Heart left ventricle (tissue), 16 donors: ENCODE results near the gene NECTIN1. TPM values are rescaled to one million over a fixed set of nuclear protein-coding genes. Genes with fewer than 3 reads are reported as not detected.

ENCODE experiments used
- ATAC-seq, 4 donors: fragments of 200-7000 bp; cut with Tn5 transposase; one replicate each; pipeline ENCODE4 v1.9.1; 2020 to 2022; ENCODE audit warnings: moderate library complexity in 4 of 4, mild to moderate bottlenecking in 3 of 4, moderate number of reproducible peaks in 1 of 4
- DNase-seq, 5 donors: peaks; one replicate each; pipeline ENCODE4 v3.0.0-alpha.2; 2020
- H3K27ac ChIP-seq, 12 donors: fragments of 200-600 bp; sonication (generic) in 4 of 12; one replicate each; pipeline versions ENCODE4 v1.5.0 to v1.8.0; 2016 to 2022; ENCODE audit warnings: mild to moderate bottlenecking in 2 of 12
- H3K27me3 ChIP-seq, 9 donors: fragments of 200-600 bp; sonication (generic) in 2 of 9; one replicate each; pipeline versions ENCODE4 v1.5.1 to v1.8.0; 2016 to 2022; ENCODE audit warnings: mild to moderate bottlenecking in 3 of 9
- H3K36me3 ChIP-seq, 9 donors: fragments of 200-600 bp; sonication (generic) in 2 of 9; one replicate each; pipeline versions ENCODE4 v1.5.0 to v1.8.0; 2018 to 2022; ENCODE audit warnings: mild to moderate bottlenecking in 2 of 9
- H3K4me1 ChIP-seq, 12 donors: fragments of 200-600 bp; sonication (generic) in 4 of 12; one replicate each; pipeline versions ENCODE4 v1.5.0 to v1.8.0; 2016 to 2022; ENCODE audit warnings: mild to moderate bottlenecking in 3 of 12
- H3K4me3 ChIP-seq, 12 donors: fragments of 200-600 bp; sonication (generic) in 4 of 12; one replicate each; pipeline versions ENCODE4 v1.5.0 to v1.8.0; 2017 to 2022; ENCODE audit warnings: mild to moderate bottlenecking in 9 of 12, moderate library complexity in 4 of 12
- H3K9me3 ChIP-seq, 12 donors: fragments of 200-600 bp; sonication (generic) in 4 of 12; one replicate each; pipeline versions ENCODE4 v1.5.0 to v1.8.0; 2016 to 2022; ENCODE audit warnings: mild to moderate bottlenecking in 1 of 12
- CTCF ChIP-seq, 12 donors: fragments of 200-600 bp; sonication (generic) in 4 of 12; IDR thresholded peaks; one replicate each; pipeline versions ENCODE4 v1.5.0 to v1.8.0; 2018 to 2022; ENCODE audit warnings: antibody characterized with exemption in 12 of 12, mild to moderate bottlenecking in 5 of 12
- POLR2A ChIP-seq, 2 donors: fragments of 450-650 bp; IDR thresholded peaks; one replicate each; pipeline ENCODE4 v1.6.1; 2017; ENCODE audit warnings: antibody characterized with exemption in 2 of 2, mild to moderate bottlenecking in 2 of 2, moderate library complexity in 2 of 2
- WGBS, 4 donors: extraction: QIAGEN DNeasy Blood & Tissue Kit in 2 of 4; methylation state at CpG; one replicate each; pipeline versions ENCODE4 v1.1.5 to v1.1.7; 2013 to 2018; 5-methylcytosine and 5-hydroxymethylcytosine counted together
- intact Hi-C, 10 donors: fragments of 100-400 bp; cut with DNase I; formaldehyde crosslinking; loops; one replicate each; pipeline versions ENCODE4 v1.11.1 to v1.14.2; 2022
- polyA plus RNA-seq, 2 donors: library from polyadenylated mRNA; stranded (reverse); fragments of 200-250 nt; gene quantifications; one replicate each; pipeline ENCODE4 v1.2.3, GENCODE V29; 2013
- total RNA-seq, 9 donors: library from RNA; depleted of rRNA in 2 of 9; stranded (reverse); fragments of >200 nt in 2 of 9; fragmentation: NEBNext Ultra II Directional in 3 of 9; extraction: Animal tissue kit (Norgen Biotek cat#: 25700) in 3 of 9; gene quantifications; one replicate each; pipeline versions ENCODE4 v1.1.0 to v1.2.4, GENCODE V29; 2016 to 2023
- donor health status: ischemic (EF 13 %, LVEDD 7.1; RV severe dilation, severe dysfunction).
- donor health status: healthy with polysubstance abuse.
- donor health status: DM: no; HTN: yes; CAD: no.
- donor health status: DM: no; HTN: no; CAD: no.
- donor health status: ischemic (EF 25% LVEDD 6.9; RV normal size, moderate dysfunction).
- donor health status: ischemic (EF 25% LVEDD 5.7; RV mildly dilated, moderate dysfunction).
- donor health status: healthy.
- donor health status: DM: yes; HTN: yes; CAD: no.
- donor health status: ischemic (EF 35%, LVEDD 5.7; RV mildly dilated, moderate dysfunction).
- donor health status: nonischemic (EF 11% LVEDD 7.7; RV severe dilation, severe dysfunction).
- donor health status: DM: yes; HTN: yes; CAD: no.
- donor health status: PGD.
- donor health status: ischemic (EF 29% LVEDD 5.4; RV normal size, mild dysfunction).
- donor health status: nonischemic (EF 23%, LVEDD 6.1; RV moderate dilation, normal function).

The NECTIN1 gene
- total and polyA plus RNA-seq, 11 donors: 5.8 to 28.6 (median 18.5) TPM

DNA sequence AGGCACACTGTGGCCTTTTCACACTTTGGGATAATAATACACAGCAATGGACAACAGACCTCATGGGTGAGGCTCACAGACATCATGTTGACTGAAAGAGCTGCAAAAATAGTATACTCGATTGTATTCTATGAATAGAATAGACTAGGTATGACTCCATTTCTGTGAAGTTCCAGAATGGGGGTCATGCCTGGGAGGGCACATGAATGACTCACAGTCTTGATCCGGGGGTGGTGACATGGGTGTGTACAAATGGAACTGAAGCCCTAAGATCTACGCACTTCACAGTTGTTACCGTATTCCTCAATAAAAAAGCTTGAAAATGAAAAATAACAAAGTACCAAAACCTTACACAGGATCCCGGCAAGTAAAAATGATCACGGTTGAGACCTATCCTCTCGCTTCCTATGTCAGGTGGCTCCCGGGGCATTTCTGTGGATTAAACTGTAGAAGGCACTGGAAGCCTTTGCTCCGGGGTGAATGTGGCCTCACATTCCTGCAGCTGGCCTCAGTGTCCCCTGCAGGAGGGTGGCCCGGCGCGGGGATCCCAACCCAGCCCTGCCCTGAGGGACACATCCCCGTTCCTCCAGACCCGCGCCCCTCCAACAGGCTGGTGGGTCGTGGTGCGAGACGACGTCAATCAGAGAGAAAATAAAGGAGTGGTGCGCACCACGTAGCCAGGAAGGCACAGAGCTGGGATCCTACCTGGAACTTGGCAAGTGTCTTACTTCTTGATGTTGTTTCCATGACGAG lies 75.9 kb downstream of the NECTIN1 start:
- H3K36me3 ChIP-seq: no peaks in the 10 kb centered on the region
- DNase-seq: peak in 1 of 5 donors; percentile 50
- no peak for ATAC-seq
- no peak overlapping the region for H3K4me3 ChIP-seq
- no peaks in the 10 kb centered on the region for H3K9me3 ChIP-seq
- TF ChIP-seq POLR2A (IDR thresholded peaks at IDR 0.05): no peak
- no peak for TF ChIP-seq CTCF (IDR thresholded peaks at IDR 0.05)
- WGBS, 4 donors: 88 to 91% (median 89%) methylated on average over 22 of the region's 22 CpGs
- no peak overlapping the region for H3K27ac ChIP-seq
- no peaks in the 10 kb centered on the region for H3K27me3 ChIP-seq
- intact Hi-C loops: loop anchor here in 1 of 10 donors (10.0 kb wide), 1 partner anchor 168 kb away; no protein-coding TSS in a partner anchor
- H3K4me1 ChIP-seq: peaks cover 0 to 9% (median 0%) of the 10 kb centered on the region in 12 donors

DNA sequence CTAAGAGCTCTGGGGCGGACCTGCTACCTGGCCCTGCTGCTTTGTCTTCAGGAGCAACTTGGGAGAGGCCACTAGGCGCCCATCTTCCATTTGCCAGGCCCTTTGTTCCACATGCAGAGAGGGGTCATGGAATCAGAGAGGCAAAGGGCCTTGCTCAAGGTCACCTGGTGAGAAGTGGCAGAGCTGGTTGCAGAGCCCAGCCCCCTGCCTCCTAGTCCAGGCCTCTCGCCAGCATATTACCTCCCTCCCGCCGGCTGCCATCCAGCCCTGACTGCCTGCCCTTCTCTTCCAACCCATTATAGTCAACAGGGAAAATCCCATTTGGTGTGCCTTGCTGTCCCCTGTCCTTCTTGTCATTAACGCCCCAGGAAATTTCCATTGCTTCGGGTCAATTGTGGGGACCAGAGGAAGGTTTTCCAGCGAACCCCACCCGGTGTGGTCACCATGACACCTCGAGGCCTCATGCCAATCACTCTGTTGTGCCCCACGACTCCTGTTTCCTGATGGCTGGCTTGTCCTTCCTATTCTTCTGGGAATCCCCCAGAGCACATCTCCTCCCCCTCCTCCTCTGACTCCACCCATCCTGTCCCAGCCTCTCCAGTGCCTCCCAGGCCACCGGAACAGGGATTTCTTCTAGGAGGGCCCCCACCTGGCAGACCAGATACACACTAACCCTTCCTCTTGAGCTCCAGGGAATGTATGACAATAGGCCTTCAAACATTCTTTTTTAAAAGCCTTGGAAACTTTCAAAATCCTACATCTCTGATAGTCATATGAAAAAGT lies 77.0 kb downstream of the NECTIN1 start:
- ATAC-seq (peak in 3 of 4 donors; percentile 47 to 74 (median 59)), DNase-seq (peak in 1 of 5 donors; percentile 22)
- intact Hi-C loops: loop anchor here in 1 of 10 donors (10.0 kb wide), 1 partner anchor 167 kb away; no protein-coding TSS in a partner anchor
- H3K36me3 ChIP-seq: no peaks in the 10 kb centered on the region
- TF ChIP-seq CTCF (IDR thresholded peaks at IDR 0.05): no peak
- no peak for TF ChIP-seq POLR2A (IDR thresholded peaks at IDR 0.05)
- H3K27me3 ChIP-seq: no peaks in the 10 kb centered on the region
- peaks cover 0 to 9% (median 0%) of the 10 kb centered on the region in 12 donors for H3K4me1 ChIP-seq
- no peak overlapping the region for H3K4me3 ChIP-seq
- WGBS, 4 donors: 58 to 66% (median 64%) methylated on average over 10 to 12 of the region's 12 CpGs
- no peak overlapping the region for H3K27ac ChIP-seq
- no peaks in the 10 kb centered on the region for H3K9me3 ChIP-seq

DNA sequence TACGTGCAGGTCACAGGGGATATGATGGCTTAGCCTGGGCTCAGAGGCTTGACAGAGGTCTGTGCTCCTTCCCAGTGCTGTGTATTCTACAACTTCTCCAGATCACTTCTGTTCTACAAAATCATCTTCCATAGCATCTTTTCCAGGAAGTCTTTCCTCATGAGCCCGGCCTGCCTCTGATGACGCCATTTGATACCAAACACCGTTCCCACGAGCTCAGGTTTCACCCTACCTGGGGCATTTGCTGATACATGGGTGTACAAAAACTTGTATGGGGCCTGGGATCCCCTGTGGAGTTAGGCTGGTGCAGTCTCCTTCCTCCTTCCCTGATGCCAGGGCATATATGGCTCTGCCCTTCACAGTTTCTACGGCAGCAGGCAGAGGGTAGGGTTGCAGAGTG lies 78.7 kb downstream of the NECTIN1 start:
- no peak for TF ChIP-seq POLR2A (IDR thresholded peaks at IDR 0.05)
- TF ChIP-seq CTCF (IDR thresholded peaks at IDR 0.05): no peak
- peak in 1 of 5 donors; percentile 11 for DNase-seq
- H3K27ac ChIP-seq: no peak overlapping the region
- ATAC-seq: no peak
- intact Hi-C loops: loop anchor here in 1 of 10 donors (10.0 kb wide), 1 partner anchor 165 kb away; no protein-coding TSS in a partner anchor
- no peaks in the 10 kb centered on the region for H3K36me3 ChIP-seq
- 71 to 85% (median 79%) methylated on average over 6 of the region's 6 CpGs for WGBS, 4 donors
- H3K9me3 ChIP-seq: no peaks in the 10 kb centered on the region
- H3K27me3 ChIP-seq: no peaks in the 10 kb centered on the region
- H3K4me3 ChIP-seq: no peak overlapping the region
- peaks cover 0 to 9% (median 0%) of the 10 kb centered on the region in 12 donors for H3K4me1 ChIP-seq

DNA sequence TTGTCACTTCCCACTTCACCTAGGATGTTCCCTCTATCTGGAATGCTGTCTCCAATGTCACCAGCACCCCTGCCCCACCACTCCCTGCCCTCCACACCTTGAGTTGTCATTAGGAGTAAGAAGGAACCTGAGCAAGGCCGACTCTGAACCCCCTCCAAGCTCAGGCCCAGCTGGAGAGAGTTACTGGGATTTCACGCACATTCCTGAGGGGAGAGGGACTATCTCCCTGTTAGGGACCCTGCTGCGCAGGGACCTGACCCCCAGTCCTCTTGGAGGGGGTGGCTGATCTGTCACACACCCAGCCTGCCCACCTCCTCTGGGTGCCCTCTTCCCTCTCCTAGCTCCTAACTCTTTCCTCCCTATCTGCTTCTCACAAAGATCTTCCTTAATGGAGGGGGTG lies 81.7 kb downstream of the NECTIN1 start:
- no peaks in the 10 kb centered on the region for H3K36me3 ChIP-seq
- H3K4me3 ChIP-seq: no peak overlapping the region
- H3K27ac ChIP-seq: no peak overlapping the region
- no peaks in the 10 kb centered on the region for H3K9me3 ChIP-seq
- DNase-seq (peak in 1 of 5 donors; percentile 8), ATAC-seq (no peak)
- no peak for TF ChIP-seq CTCF (IDR thresholded peaks at IDR 0.05)
- no peak for TF ChIP-seq POLR2A (IDR thresholded peaks at IDR 0.05)
- H3K27me3 ChIP-seq: peaks cover 0 to 4% (median 0%) of the 10 kb centered on the region in 9 donors
- WGBS, 4 donors: 44 to 87% (median 73%) methylated on average over 3 of the region's 3 CpGs
- H3K4me1 ChIP-seq: peaks cover 0 to 8% (median 0%) of the 10 kb centered on the region in 12 donors
- intact Hi-C loops: no loop called here
